ENCODE data around the gene EXOC4. TPM values are rescaled to one million over a fixed set of nuclear protein-coding genes. Genes with fewer than 3 reads are reported as not detected.

The EXOC4 gene
- total and polyA plus RNA-seq, 2 of the 13 experiments (the other 11 are each of a cell fraction or from before 2014, with no cell fraction given) = 22.5 to 39.0 TPM

- no peak for ATAC-seq
- CTCF ChIA-PET (ENCODE audit: low intra/inter-chr PET ratio, low total read pairs) = no interaction called here
- no peak for FAIRE-seq
- Histone ChIP-seq H3K36me3 (replicated peaks in 1 of 2; ENCODE audit: control insufficient read depth in 1 of 2, insufficient read depth in 2 of 2, low read length in 2 of 2) (no peaks in the 10 kb centered on the region), H3K9ac (ENCODE audit: insufficient read depth, low read depth, low read length) (no peak overlapping the region), H4K20me1 (ENCODE audit: insufficient read depth, low read length) (no peaks in the 10 kb centered on the region), H2AFZ (ENCODE audit: low read length) (no peak overlapping the region), H3K4me1 (ENCODE audit: insufficient read depth, low read length) (no peaks in the 10 kb centered on the region), H3K79me2 (ENCODE audit: insufficient read depth, low read length) (no peaks in the 10 kb centered on the region), H3K9me3 (ENCODE audit: low read length) (no peaks in the 10 kb centered on the region), H3K4me3 (replicated peaks in 1 of 3; ENCODE audit: insufficient read depth in 1 of 3, low read depth in 2 of 3, low read length in 3 of 3) (no peak overlapping the region), H3K4me2 (ENCODE audit: low read depth, low read length) (no peak overlapping the region), H3K27ac (ENCODE audit: extremely low read length, insufficient read depth, low read length) (no peak overlapping the region), H3K27me3 (ENCODE audit: control insufficient read depth in 1 of 2, insufficient read depth in 2 of 2, low read length in 2 of 2) (no peaks in the 10 kb centered on the region)
- no TSS peak for BruUV-seq (replicated peaks)
- WGBS (ENCODE audit: low lambda C conversion rate) = 95% methylated on average over 2 of the region's 2 CpGs
- intact Hi-C loops (cut with micrococcal nuclease; ENCODE audit: unreplicated experiment) = no loop called here
- POLR2A ChIA-PET = no interaction called here
- in situ Hi-C loops (cut with HindIII; ENCODE audit: extremely low pct_ligation_motif_present, low pct_unique_long_range_greater_than_20kb) = no loop called here
- no peak for DNase-seq (ENCODE audit: low spot score)
- no peak for TF ChIP-seq CREM (IDR thresholded peaks at IDR 0.05)
- TF ChIP-seq CREM (CRISPR knock-in tag; IDR thresholded peaks at IDR 0.05) = no peak
- no peak for TF ChIP-seq U2AF1 (optimal IDR thresholded peaks at IDR 0.05; ENCODE audit: low read depth, low read length)
- TF ChIP-seq ELF1 (CRISPR knock-in tag; IDR thresholded peaks at IDR 0.05) = no peak
- no peak for TF ChIP-seq BCLAF1 (IDR thresholded peaks at IDR 0.05)
- no peak for TF ChIP-seq ZNF430 (CRISPR knock-in tag; IDR thresholded peaks at IDR 0.05)
Observed at GRCh38 chr7:133458688-133459087, 205.8 kb downstream of the EXOC4 start.

GRCh38 chr7:133461421-133461820, 208.5 kb downstream of the EXOC4 start:
- BruUV-seq (replicated peaks) = no TSS peak
- ATAC-seq = no peak
- WGBS (ENCODE audit: low lambda C conversion rate) = 75% methylated on average over 1 of the region's 1 CpG
- no peak for TF ChIP-seq KDM3A (CRISPR knock-in tag; IDR thresholded peaks at IDR 0.05; ENCODE audit: low read depth)
- no peak for TF ChIP-seq GATAD2A (CRISPR knock-in tag; IDR thresholded peaks at IDR 0.05)
- TF ChIP-seq PHF5A (CRISPR knock-in tag; IDR thresholded peaks at IDR 0.05; ENCODE audit: low read depth, unreplicated experiment) = no peak
- TF ChIP-seq ATF7 (IDR thresholded peaks at IDR 0.05) = no peak
- TF ChIP-seq ATF7 (CRISPR knock-in tag; IDR thresholded peaks at IDR 0.05) = no peak
- no peak for TF ChIP-seq KLF9 (CRISPR knock-in tag; IDR thresholded peaks at IDR 0.05; ENCODE audit: low read depth)
- TF ChIP-seq ZNF556 (CRISPR knock-in tag; IDR thresholded peaks at IDR 0.05; ENCODE audit: borderline replicate concordance) = no peak
- TF ChIP-seq ZNF761 (CRISPR knock-in tag; conservative IDR thresholded peaks at IDR 0.05) = no peak
- TF ChIP-seq MBNL3 (CRISPR knock-in tag; conservative IDR thresholded peaks at IDR 0.05) = no peak
- TF ChIP-seq ZNF660 (CRISPR knock-in tag; IDR thresholded peaks at IDR 0.05; ENCODE audit: borderline replicate concordance, low read depth) = no peak
- TF ChIP-seq NR3C1 (CRISPR knock-in tag; IDR thresholded peaks at IDR 0.05) = no peak
- TF ChIP-seq NFYB (CRISPR knock-in tag; IDR thresholded peaks at IDR 0.05) = no peak
- TF ChIP-seq ATAD3A (CRISPR knock-in tag; IDR thresholded peaks at IDR 0.05) = no peak
- no peak for TF ChIP-seq ZNF207 (IDR thresholded peaks at IDR 0.05; ENCODE audit: borderline replicate concordance)
- TF ChIP-seq CBX2 (IDR thresholded peaks at IDR 0.05; ENCODE audit: low read depth, low read length) = no peak
- no peak for TF ChIP-seq CBX2 (CRISPR knock-in tag; IDR thresholded peaks at IDR 0.05; ENCODE audit: low read depth)
- TF ChIP-seq MIXL1 (CRISPR knock-in tag; IDR thresholded peaks at IDR 0.05) = no peak

More at GRCh38 chr7:133461421-133461820, 208.5 kb downstream of the EXOC4 start:
- no peaks in the 10 kb centered on the region for H3K79me2 ChIP-seq (ENCODE audit: insufficient read depth, low read length)
- no peak overlapping the region for H3K27ac ChIP-seq (ENCODE audit: extremely low read length, insufficient read depth, low read length)
- no peaks in the 10 kb centered on the region for H4K20me1 ChIP-seq (ENCODE audit: insufficient read depth, low read length)
- H3K4me2 ChIP-seq (ENCODE audit: low read depth, low read length) = no peak overlapping the region
- CTCF ChIA-PET (ENCODE audit: low intra/inter-chr PET ratio, low total read pairs) = no interaction called here
- POLR2A ChIA-PET = no interaction called here
- DNase-seq (ENCODE audit: low spot score) (no peak), FAIRE-seq (no peak)
- in situ Hi-C loops (cut with HindIII; ENCODE audit: extremely low pct_ligation_motif_present, low pct_unique_long_range_greater_than_20kb) (no loop called here), intact Hi-C loops (cut with micrococcal nuclease; ENCODE audit: unreplicated experiment) (no loop called here)
- H3K9ac ChIP-seq (ENCODE audit: insufficient read depth, low read depth, low read length) = no peak overlapping the region
- H3K27me3 ChIP-seq (ENCODE audit: control insufficient read depth in 1 of 2, insufficient read depth in 2 of 2, low read length in 2 of 2) = no peaks in the 10 kb centered on the region
- no peaks in the 10 kb centered on the region for H3K36me3 ChIP-seq (replicated peaks in 1 of 2; ENCODE audit: control insufficient read depth in 1 of 2, insufficient read depth in 2 of 2, low read length in 2 of 2)
- H3K4me3 ChIP-seq (replicated peaks in 1 of 3; ENCODE audit: insufficient read depth in 1 of 3, low read depth in 2 of 3, low read length in 3 of 3) = no peak overlapping the region
- no peaks in the 10 kb centered on the region for H3K4me1 ChIP-seq (ENCODE audit: insufficient read depth, low read length)
- no peaks in the 10 kb centered on the region for H3K9me3 ChIP-seq (ENCODE audit: low read length)
- no peak overlapping the region for H2AFZ ChIP-seq (ENCODE audit: low read length)

Measured in HepG2 (cell line).